Spleen (tissue), 7 donors: ENCODE measurements around the gene GLYATL3.

ENCODE experiments used
- POLR2A ChIP-seq, 3 donors: fragments of 450-650 bp; IDR thresholded peaks; one replicate each; pipeline ENCODE4 v1.5.1; 2017; ENCODE audit warnings: antibody characterized with exemption in 3 of 3, mild to moderate bottlenecking in 1 of 3
- TF ChIP-seq, protein P1 (sequence below), 11 experiments: fragments of 200-600 bp in 7 of 11; fragments of 450-650 bp in 4 of 11; sonication (generic) in 4 of 11; IDR thresholded peaks in 8 of 11; conservative IDR thresholded peaks in 3 of 11; 1 replicate in 7 of 11; 2 replicates in 4 of 11; pipeline versions ENCODE4 v1.4.0 to v1.8.0; 2016 to 2021; ENCODE audit warnings: antibody characterized with exemption in 11 of 11, inconsistent platforms in 4 of 11, mild to moderate bottlenecking in 1 of 11
- donor health status: DM: no; HTN: no; CAD: no; lungs with moderate emphysema.
- donor health status: DM: no; HTN: no; CAD: no.
- donor health status: DM: no; HTN: no; CAD: no.

DNA sequence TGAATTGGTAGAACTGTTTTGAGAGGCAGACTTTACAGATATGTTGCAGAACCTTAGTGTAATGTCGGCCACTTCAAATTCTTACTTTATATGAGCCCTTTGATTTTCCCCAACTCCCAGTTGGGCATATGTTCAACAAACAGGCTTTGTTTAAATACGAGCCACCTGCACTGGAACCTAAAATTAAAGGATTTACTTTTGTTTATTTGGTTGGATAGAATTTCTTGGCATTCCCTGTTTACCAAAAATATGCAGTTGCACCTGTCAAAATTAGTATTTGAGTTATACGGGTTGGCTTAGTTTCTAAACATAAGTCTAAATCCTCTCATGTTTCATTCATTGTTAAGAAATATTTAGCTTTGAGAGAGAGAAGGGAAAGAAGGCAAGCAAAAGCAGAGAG, 2.4 kb upstream of the GLYATL3 start:
- TF ChIP-seq, protein P1, sequence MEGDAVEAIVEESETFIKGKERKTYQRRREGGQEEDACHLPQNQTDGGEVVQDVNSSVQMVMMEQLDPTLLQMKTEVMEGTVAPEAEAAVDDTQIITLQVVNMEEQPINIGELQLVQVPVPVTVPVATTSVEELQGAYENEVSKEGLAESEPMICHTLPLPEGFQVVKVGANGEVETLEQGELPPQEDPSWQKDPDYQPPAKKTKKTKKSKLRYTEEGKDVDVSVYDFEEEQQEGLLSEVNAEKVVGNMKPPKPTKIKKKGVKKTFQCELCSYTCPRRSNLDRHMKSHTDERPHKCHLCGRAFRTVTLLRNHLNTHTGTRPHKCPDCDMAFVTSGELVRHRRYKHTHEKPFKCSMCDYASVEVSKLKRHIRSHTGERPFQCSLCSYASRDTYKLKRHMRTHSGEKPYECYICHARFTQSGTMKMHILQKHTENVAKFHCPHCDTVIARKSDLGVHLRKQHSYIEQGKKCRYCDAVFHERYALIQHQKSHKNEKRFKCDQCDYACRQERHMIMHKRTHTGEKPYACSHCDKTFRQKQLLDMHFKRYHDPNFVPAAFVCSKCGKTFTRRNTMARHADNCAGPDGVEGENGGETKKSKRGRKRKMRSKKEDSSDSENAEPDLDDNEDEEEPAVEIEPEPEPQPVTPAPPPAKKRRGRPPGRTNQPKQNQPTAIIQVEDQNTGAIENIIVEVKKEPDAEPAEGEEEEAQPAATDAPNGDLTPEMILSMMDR (IDR thresholded peaks at IDR 0.05 in 8 of 11, conservative IDR thresholded peaks at IDR 0.05 in 3 of 11), result no peak
- TF ChIP-seq POLR2A (IDR thresholded peaks at IDR 0.05), result no peak
